Stomach smooth muscle (tissue), 2 donors: Measurements from ENCODE around the gene GRIN2C.

Experiments used
- H3K27ac ChIP-seq: one replicate; pipeline ENCODE4 v1.7.0; 2013; ENCODE audit warnings: mild to moderate bottlenecking, low read length, inconsistent platforms
- H3K27me3 ChIP-seq, 2 donors: one replicate each; pipeline ENCODE4 v1.7.0; 2013; ENCODE audit warnings: low read length in 2 of 2; ENCODE audit not compliant: insufficient read depth in 2 of 2, control insufficient read depth in 1 of 2
- H3K36me3 ChIP-seq, 2 donors: one replicate each; pipeline ENCODE4 v1.7.0; 2013; ENCODE audit warnings: low read length in 2 of 2; ENCODE audit not compliant: control insufficient read depth in 2 of 2, insufficient read depth in 2 of 2
- H3K4me1 ChIP-seq: one replicate; pipeline ENCODE4 v1.7.0; 2013; ENCODE audit warnings: low read length; ENCODE audit not compliant: control insufficient read depth, insufficient read depth
- H3K4me3 ChIP-seq, 2 donors: one replicate each; pipeline ENCODE4 v1.7.0; 2013; ENCODE audit warnings: low read length in 2 of 2
- H3K9ac ChIP-seq, 2 donors: one replicate each; pipeline ENCODE4 v1.7.0; 2013; ENCODE audit warnings: low read length in 2 of 2, mild to moderate bottlenecking in 1 of 2
- H3K9me3 ChIP-seq, 2 donors: one replicate each; pipeline ENCODE4 v1.7.0; 2013; ENCODE audit warnings: low read length in 2 of 2; ENCODE audit not compliant: control insufficient read depth in 2 of 2
- donor health status: healthy.
- donor health status: Pancreatic carcinoma.

Gene GRIN2C

DNA sequence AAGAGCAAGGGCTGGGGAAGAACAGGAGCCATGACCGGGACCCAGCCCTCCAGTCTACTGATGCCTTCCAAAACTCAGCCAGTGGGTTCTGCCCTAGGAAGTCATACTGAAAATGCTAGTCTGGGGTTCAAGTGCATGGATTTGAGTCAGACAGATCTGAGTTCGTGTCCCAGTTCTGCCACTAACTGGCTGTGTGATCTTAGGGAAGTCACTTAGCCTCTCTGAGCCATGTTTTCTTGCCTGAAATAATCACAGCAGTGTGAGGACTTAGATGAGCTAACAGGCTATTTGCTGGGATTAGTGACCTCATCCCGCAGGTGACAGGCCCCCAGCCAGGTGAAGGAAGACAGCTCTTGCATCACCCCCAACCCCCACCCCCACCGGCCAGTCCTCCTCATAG, 4.4 kb downstream of the GRIN2C start:
- peaks cover 10% of the 10 kb centered on the region for H3K4me1 ChIP-seq
- H3K27ac ChIP-seq = no peak overlapping the region
- no peak overlapping the region for H3K4me3 ChIP-seq
- H3K27me3 ChIP-seq = peaks cover 60 to 87% of the 10 kb centered on the region in 2 donors
- H3K36me3 ChIP-seq = no peaks in the 10 kb centered on the region
- H3K9me3 ChIP-seq = no peaks in the 10 kb centered on the region
- H3K9ac ChIP-seq = no peak overlapping the region

DNA sequence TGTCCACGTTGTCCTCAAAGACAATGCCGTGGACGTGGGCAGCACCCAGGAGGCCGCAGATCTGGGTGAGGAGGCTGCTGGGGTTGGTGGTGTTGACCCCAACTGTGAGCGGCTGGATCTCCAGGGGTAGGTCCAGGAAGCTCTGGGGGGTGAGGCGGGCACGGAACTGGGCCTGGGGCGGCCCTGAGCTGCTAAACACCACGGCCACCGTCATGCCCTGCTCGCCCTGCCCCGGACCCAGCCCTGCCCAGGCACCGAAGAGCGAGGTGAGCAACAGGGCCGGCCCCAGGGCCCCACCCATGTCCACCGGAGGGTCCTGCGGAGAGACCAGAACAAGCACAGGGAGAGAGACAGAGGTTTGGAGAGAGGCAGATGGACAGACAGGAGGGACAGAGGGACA, 4.9 kb downstream of the GRIN2C start:
- H3K9me3 ChIP-seq = no peaks in the 10 kb centered on the region
- H3K27ac ChIP-seq = no peak overlapping the region
- no peak overlapping the region for H3K4me3 ChIP-seq
- H3K27me3 ChIP-seq = peaks cover 61 to 85% of the 10 kb centered on the region in 2 donors
- no peak overlapping the region for H3K9ac ChIP-seq
- H3K36me3 ChIP-seq = no peaks in the 10 kb centered on the region
- H3K4me1 ChIP-seq = peaks cover 5% of the 10 kb centered on the region

DNA sequence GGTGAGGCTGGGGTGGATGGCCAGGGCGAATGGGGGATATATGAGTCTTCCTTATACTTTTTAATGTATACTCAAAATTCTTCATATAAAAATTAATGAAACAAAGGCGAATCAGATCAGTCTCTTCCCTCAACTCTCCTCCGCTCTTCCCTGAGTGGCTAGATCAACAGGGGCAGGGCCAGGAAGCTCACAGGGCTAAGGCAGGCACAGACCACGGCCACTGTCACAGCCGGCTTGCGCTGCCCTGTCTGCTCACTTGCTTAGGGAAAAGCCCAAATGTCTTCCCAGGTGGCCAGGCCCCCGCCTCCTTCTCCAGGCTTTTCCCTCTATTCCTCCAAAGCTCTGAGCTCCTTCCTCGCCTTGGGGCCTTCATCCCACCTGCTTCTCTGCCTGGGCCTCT, 6.0 kb downstream of the GRIN2C start:
- Histone ChIP-seq H3K36me3 (no peaks in the 10 kb centered on the region), H3K4me3 (no peak overlapping the region), H3K27ac (no peak overlapping the region), H3K9me3 (no peaks in the 10 kb centered on the region), H3K9ac (no peak overlapping the region), H3K4me1 (peaks cover 5% of the 10 kb centered on the region), H3K27me3 (peaks cover 55 to 74% of the 10 kb centered on the region in 2 donors)

DNA sequence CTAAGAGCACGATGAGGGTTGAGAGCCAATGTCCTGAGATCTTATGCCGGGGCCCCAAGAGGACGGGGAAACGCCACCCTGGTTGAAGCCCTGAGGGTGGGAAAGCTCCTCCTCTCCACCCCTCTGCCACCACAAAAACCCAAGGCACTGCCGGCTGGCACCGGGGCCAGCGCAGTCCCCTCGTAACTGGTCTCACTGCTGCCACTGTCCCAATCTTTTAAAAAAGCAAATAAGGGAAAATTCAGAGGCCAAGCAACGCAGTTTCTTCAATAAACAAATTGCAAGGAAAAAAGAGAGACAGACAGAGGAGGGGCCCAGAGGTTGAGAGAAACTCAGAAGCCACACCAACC, 6.7 kb downstream of the GRIN2C start:
- peaks cover 5% of the 10 kb centered on the region for H3K4me1 ChIP-seq
- peaks cover 54 to 72% of the 10 kb centered on the region in 2 donors for H3K27me3 ChIP-seq
- H3K27ac ChIP-seq = no peak overlapping the region
- H3K9me3 ChIP-seq = no peaks in the 10 kb centered on the region
- H3K36me3 ChIP-seq = no peaks in the 10 kb centered on the region
- H3K4me3 ChIP-seq = no peak overlapping the region
- H3K9ac ChIP-seq = no peak overlapping the region

DNA sequence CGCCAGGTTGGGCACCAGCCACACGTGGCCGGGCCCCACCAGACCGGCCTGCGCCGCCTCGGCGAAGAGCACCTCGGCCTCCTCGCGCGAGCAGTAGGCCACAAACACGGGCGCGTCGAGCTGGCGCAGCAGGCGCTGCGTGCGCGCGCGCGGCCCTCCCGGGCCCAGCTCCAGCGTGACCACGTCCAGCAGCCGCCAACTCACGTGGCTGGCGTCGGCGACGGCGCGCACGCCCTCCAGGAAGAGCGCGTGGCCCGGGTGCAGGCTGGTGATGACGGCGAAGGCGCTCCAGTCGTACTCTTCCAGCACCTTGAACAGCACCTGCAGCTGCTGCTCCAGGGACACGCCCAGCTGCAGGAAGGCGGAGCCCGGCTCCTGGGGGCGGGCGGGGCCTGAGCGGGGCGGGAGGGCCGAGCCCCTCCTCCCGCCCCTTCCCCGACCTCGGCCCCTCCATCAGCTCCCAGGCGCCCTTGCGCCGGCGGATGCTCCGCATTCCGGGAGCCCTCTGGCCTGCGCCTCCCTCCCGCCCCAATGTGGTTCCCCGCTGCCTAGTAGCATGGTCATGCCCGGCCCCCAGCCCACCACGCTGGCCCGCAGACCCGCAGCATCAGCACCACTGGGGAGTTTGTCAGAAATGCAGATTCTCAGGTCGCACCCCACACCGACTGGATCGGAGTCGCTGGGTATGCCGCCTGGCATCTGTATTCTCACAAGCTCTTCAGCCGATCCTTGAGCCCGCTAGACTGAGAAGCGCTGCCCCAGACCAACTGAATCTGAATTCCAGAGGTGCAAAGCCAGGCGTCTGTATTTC, 7.2 kb downstream of the GRIN2C start:
- peaks cover 5% of the 10 kb centered on the region for H3K4me1 ChIP-seq
- H3K4me3 ChIP-seq = no peak overlapping the region
- no peaks in the 10 kb centered on the region for H3K36me3 ChIP-seq
- H3K9ac ChIP-seq = no peak overlapping the region
- H3K27ac ChIP-seq = no peak overlapping the region
- H3K27me3 ChIP-seq = peaks cover 53 to 67% of the 10 kb centered on the region in 2 donors
- no peaks in the 10 kb centered on the region for H3K9me3 ChIP-seq

DNA sequence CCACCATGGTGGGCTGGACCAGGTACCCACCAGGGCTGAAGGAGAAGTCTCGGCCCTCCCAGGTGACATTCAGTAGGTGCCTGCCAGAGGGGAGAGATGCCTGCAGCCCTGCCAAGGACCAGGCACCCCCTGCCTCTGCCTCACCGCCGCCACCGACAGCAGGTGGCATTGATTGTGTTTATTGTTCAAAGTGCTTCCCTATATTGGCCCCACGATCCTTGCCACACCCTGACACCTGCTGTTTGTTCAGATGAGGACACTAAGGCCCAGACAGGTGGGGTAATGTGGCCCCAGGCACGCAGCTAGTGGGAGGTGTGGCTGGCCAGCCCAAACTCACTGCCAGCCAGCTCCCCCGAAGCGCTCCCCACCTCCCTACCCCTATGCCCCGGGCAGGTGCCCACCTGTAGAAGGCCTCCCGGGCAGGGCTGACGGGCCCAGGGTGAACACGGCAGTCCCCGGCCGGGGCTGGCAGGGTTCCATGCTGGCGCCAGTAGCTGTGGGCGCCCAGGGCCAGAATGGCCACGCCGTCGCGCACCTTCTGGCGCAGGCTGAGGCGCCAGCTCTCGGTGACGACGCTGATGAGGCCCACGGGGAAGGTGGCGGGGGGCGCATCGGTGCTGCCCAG, 8.0 kb downstream of the GRIN2C start:
- Histone ChIP-seq H3K4me1 (peaks cover 5% of the 10 kb centered on the region), H3K9ac (no peak overlapping the region), H3K9me3 (no peaks in the 10 kb centered on the region), H3K4me3 (no peak overlapping the region), H3K27ac (no peak overlapping the region), H3K36me3 (no peaks in the 10 kb centered on the region), H3K27me3 (peaks cover 46 to 60% of the 10 kb centered on the region in 2 donors)

DNA sequence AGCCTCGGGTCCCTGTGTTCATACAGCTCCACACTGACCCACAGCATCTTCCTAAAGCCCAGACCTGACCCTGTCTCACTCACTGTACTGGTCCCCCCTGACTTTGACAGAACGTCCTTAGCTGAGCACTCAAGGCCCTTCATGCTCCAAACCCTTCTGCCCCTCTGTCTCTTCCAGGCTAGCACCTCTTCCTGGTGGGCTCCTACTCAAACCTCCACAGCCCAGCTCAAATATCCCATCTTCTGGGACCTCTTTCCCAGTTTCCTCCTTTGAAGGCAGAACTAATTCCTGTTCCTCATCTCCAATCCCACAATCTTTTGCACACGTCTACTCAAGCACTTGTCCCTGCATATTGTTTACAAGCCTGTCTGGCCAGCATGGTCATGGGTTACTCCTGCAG, 8.8 kb downstream of the GRIN2C start:
- peaks cover 47 to 61% of the 10 kb centered on the region in 2 donors for H3K27me3 ChIP-seq
- H3K4me3 ChIP-seq = no peak overlapping the region
- H3K36me3 ChIP-seq = no peaks in the 10 kb centered on the region
- peaks cover 5% of the 10 kb centered on the region for H3K4me1 ChIP-seq
- no peak overlapping the region for H3K9ac ChIP-seq
- H3K27ac ChIP-seq = no peak overlapping the region
- H3K9me3 ChIP-seq = no peaks in the 10 kb centered on the region

DNA sequence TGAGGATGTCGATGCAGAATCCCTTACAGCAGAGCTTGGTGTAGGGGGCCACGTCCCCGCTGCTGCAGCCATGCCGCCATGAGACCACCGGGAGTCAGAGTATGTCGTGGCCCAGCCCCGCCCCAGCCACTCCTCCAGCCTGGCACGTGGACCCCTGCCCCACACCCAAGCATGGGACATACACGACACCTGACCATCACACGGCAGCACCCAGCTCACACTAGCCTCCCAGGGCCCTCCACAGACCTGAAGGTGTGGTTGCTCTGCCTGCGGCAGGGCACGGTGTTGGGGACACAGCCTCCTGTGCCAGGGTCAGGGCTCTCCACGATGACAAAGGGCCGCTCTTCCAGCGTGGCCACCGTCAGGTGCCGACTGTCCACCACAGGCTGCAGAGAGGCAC, 9.4 kb downstream of the GRIN2C start:
- Histone ChIP-seq H3K36me3 (no peaks in the 10 kb centered on the region), H3K4me1 (peaks cover 5% of the 10 kb centered on the region), H3K4me3 (no peak overlapping the region), H3K27me3 (peaks cover 42 to 55% of the 10 kb centered on the region in 2 donors), H3K27ac (no peak overlapping the region), H3K9ac (no peak overlapping the region), H3K9me3 (no peaks in the 10 kb centered on the region)

DNA sequence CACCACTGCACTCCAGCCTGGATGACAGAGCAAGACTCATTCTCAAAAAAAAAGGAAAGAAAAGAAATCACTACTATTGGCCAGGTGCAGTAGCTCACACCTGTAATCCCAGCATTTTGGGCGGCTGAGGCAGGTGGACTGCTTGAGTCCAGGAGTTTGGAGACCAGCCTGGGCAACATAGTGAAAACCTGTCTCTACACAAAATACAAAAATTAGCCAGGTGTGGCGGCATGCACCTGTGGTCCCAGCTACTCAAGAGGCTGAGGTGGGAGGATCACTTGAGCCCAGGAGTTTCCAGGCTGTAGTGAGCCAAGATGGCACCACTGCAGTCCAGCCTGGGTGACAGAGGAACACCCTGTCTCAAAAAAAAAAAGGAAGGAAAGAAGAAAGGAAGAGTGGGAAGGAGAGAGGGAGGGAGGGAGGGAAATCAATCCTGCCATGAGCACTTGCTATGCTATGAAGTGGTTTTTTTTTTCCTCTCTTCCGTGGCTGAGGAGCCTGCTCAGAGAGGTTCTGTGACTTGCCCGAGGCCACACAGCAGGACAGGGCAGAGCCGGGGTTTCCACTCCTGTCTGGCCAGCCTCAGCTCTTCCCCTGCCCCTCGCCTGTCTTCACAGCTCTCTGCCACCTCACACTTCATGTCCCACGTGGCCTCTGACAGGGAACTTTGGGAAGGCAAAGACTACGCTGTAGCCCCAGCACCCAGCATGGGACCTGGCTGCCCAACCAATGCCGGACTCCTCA, 10.9 kb downstream of the GRIN2C start:
- no peaks in the 10 kb centered on the region for H3K36me3 ChIP-seq
- H3K4me1 ChIP-seq = peaks cover 5% of the 10 kb centered on the region
- no peak overlapping the region for H3K27ac ChIP-seq
- no peaks in the 10 kb centered on the region for H3K9me3 ChIP-seq
- H3K4me3 ChIP-seq = no peak overlapping the region
- H3K9ac ChIP-seq = no peak overlapping the region
- H3K27me3 ChIP-seq = peaks cover 27 to 46% of the 10 kb centered on the region in 2 donors

DNA sequence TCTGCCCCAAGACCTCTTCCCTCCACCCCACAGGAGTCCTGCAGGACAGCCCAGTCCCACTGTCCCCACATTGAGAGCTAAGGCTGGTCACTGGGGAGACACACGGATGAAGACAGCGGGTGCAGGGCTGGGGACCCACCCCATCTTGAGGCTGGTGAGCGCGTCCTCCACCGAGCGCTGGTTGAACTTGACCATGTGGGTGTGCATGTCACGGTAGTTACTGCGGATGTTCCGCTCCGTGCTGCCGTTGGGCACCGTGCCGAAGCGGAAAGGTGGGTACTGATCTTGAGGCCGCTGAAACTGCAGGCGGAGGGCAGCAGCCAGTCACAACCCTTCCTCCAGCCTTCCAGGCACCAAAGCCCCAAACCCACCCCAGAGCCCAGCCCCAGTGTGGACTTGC, 13.1 kb downstream of the GRIN2C start:
- H3K27ac ChIP-seq = no peak overlapping the region
- H3K4me3 ChIP-seq = no peak overlapping the region
- H3K27me3 ChIP-seq = peaks cover 22 to 34% of the 10 kb centered on the region in 2 donors
- no peak overlapping the region for H3K9ac ChIP-seq
- peaks cover 11% of the 10 kb centered on the region for H3K4me1 ChIP-seq
- no peaks in the 10 kb centered on the region for H3K36me3 ChIP-seq
- H3K9me3 ChIP-seq = no peaks in the 10 kb centered on the region

DNA sequence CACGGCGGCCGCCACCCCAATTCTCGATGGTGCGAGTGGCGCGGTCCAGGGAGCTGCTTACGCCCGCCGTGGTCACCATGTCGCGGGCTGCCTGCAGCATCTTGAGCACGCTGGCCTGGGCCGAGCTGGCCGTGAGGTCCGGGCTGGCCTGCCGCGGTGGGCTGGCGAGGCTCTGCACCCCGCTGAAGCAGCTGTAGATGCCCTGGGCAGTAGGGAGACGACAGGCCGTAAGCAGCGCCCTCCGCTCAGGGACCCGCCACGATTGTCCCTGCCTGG, 16.4 kb downstream of the GRIN2C start:
- Histone ChIP-seq H3K9ac (no peak overlapping the region), H3K27me3 (peaks cover 6 to 18% of the 10 kb centered on the region in 2 donors), H3K9me3 (no peaks in the 10 kb centered on the region), H3K4me3 (no peak overlapping the region), H3K27ac (no peak overlapping the region), H3K36me3 (no peaks in the 10 kb centered on the region), H3K4me1 (peaks cover 30% of the 10 kb centered on the region)
